CD4-positive, alpha-beta T cell treated with Interleukin-12 subunit alpha and Interleukin-12 subunit beta, for 1 hour (primary cell): ENCODE results near the gene SIRT2.
"Not testable (repeated sequence)": the region's sequence is repeated elsewhere in the genome, so short reads cannot be mapped to it uniquely, and the experiment has no call there.

Experiments used
- DNase-seq: peaks from one replicate; pipeline ENCODE4 v3.0.0-alpha.2; 2020

SIRT2 gene

GRCh38 chr19:38899447-38900201 is at the start of gene SIRT2, which contains the start of gene NFKBIB:
Gene SIRT2, minus strand, starts transcription at chr19:38899618. Its CDS starts 97 bp downstream, at chr19:38899521.
Gene NFKBIB, plus strand, starts transcription at chr19:38899969. Its CDS starts 64 bp downstream, at chr19:38900033.
- peak; percentile 100 for DNase-seq

- DNase-seq: no peak
Observed at GRCh38 chr19:38946229-38947010, 47.0 kb upstream of the SIRT2 start.

DNA sequence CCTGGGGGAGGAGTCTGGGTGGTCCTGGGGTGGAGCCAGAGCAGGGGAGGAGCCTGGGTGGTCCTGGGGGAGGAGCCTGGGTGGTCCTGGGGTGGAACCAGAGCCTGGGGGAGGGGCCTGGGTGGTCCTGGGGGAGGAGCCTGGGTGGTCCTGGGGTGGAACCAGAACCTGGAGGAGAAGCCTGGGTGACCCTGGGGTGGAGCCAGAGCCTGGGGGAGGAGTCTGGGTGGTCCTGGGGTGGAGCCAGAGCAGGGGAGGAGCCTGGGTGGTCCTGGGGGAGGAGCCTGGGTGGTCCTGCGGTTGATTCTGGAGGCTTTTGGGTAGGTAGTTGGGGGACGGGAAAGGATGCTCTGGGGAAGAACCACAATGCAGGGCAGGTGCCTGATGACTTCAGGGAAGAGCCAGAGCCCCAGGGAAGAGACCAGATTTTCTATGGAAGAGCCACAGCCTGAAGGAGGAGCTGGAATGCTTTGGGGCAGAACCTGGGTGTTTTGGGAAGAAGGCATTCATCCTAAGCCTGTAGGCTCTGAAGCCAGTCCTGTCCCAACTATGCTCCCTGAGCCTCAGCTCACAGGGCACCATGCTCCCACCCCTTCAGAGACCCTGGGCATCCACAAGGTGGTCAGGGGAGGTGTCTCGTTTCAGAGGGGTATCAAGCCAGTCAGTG is 46.3 kb upstream of the SIRT2 start:
- no peak for DNase-seq

DNA sequence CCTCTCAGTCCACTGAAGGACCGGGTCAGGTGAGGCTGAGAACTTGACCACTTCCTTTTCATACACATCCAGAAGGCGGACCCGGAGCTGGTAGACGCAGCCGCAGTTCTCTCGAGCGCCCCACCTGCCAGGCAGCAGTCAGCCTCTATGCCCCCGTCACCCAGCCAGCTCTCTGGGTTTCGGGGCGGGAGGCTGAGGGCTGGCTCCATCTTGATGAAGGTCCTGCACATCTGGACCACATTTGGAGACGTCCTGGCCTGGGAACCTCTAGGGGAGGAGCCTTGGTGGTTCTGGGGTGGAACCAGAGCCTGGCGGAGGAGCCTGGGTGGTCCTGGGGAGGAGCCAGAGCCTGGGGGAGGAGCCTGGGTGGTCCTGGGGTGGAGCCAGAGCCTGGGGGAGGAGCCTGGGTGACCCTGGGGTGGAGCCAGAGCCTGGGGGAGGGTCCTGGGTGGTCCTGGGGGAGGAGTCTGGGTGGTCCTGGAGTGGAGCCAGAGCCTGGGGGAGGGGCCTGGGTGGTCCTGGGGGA is 45.6 kb upstream of the SIRT2 start:
- no peak for DNase-seq

DNA sequence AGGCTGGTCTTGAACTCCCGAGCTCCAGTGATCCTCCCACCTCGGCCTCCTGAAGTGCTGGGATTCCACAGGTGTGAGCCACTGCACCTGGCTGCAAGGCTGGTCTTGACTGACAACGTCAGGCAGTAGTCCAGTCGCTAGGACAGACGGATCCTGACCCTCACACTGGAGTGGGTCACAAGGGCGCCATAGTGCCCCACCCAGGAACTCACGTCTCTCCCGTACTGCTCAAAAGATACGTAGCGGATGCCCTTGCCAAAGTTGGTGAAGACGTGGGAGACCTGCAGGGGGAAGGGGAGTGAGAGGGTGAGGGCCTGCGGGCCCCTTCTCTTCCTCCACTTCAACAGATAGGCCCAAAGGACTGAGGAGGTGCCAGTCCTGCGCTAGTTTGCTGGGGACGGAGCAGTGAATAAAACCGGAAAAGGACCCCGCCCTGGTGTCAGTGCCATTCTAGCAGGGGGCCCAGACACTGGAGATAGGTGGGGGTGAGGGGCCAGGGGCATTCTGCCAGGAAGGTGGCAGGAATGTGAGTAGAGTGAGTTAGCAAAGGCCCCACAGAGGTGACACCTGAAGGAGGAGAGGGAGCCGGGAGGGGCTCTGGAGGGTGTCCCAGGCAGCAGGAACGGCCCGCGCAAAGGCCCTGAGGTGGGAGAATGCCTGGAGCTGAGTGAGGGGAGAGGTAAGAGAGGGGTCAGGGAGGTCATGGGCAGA is 43.2 kb upstream of the SIRT2 start:
- no peak for DNase-seq

DNA sequence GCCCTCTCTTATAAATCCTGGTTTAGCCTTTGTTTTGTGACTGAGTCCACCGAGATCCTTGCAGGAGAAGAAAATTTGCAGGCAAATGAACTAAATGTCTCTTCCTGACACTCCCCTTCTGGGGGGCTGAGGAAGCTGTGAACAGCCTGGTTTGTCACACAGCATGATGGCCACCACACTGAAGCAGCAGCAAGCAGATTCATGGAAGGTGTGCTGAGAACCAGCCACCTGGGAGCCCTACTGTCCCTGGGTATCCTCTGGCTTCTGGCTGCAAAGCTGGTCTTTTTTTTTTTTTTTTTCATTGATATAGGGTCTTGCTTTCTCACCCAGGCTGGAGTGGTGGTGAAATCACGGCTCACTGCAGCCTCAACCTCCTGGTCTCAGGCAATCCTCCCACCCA is 42.6 kb upstream of the SIRT2 start:
- no peak for DNase-seq

- not testable (repeated sequence) for DNase-seq
Observed at GRCh38 chr19:38941466-38941865, 42.0 kb upstream of the SIRT2 start.

DNA sequence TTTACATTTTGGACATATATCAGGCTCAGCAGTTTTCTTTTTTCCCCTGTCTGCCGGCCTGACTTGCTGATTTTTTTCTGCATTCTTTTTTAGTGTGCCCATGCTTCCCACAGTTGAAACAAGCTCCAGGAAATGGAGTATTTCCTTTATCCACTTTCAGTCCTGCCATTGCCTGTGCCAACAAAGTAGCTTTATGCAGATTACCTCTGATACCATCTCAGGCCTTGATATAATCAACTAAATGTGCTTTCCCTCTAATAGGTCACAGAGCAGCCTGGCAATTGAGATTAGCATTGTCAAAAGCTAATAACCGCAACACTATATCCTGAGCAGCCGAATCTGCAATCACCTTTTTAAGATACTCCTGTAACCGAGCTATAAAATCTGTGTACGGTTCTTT is 40.5 kb upstream of the SIRT2 start:
- no peak for DNase-seq

DNA sequence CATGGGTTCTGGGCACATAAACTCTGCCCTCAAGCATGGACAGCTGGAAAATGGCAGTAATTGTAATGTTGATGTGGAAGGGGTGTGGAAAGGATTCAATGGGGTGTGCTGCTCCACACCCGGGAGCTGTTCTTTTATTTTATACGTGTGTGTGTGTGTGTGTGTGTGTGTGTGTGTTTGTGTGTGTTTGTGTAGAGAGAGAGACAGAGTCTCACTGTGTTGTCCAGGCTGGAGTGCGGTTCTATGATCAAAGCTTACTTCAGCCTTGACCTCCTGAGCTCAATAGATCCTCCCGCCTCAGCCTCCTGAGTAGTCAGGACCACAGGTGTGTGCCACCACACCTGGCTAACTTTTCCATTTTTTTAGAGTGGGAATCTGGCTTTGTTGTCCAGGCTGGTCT is 34.1 kb upstream of the SIRT2 start:
- no peak for DNase-seq

GRCh38 chr19:38932425-38933179 is 33.2 kb upstream of the SIRT2 start:
- DNase-seq: peak; percentile 62

- DNase-seq: no peak
Observed at GRCh38 chr19:38931521-38931793, 32.0 kb upstream of the SIRT2 start.

GRCh38 chr19:38930776-38931520 is 31.5 kb upstream of the SIRT2 start, which contains the start of gene MRPS12:
Gene MRPS12, plus strand, starts transcription at chr19:38930944. Its CDS starts 351 bp downstream, at chr19:38931295.
- peak; percentile 100 for DNase-seq

DNA sequence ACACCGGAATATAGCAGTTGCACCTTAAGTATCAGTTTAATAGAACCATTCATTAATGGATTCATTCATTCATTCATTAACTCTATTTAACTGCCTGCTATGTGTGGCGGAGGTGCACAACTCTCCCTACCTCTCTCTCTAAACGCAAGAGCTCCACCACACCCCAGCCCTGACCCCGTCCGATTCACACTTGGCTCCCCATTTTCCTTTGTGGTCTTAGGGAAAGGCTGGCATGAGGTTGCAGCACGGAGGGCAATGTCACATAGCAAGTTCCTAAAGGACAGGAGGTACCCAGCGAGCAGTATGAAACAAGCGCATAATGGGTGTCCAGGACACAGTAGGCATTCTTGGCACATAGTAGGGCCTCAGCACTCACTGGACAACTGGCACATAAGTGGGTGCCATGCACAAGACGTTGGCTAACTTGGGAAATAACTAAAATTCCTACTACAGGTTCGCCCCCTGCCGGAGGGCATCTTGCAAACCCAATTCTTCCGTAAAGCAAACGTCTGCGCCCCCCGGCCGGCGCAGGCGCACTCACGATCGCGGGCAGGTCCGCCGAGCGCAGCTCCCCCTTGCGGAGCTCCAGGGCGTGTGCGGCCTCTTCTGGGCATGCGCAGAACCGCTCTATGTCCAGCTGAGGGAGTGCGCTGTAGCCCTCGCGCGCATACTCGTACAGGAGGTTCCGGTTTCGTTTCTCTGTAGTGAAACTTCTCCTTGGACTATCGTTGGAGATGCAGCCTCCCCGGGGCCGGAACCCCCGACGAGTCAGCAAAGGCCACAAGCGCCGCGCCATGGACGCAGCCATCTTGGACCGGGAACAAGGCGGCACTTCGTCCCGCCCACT is 30.7 kb upstream of the SIRT2 start, which contains the start of gene SARS2:
Gene SARS2 (minus strand): TSS at position 835 of the 847 bp plus-strand sequence. CDS start 27 bp downstream, at position 808.
- peak; percentile 94 for DNase-seq

GRCh38 chr19:38928391-38929001 is 29.1 kb upstream of the SIRT2 start:
- DNase-seq: peak; percentile 44

GRCh38 chr19:38924388-38924787 is 25.0 kb upstream of the SIRT2 start:
- peak; percentile 67 for DNase-seq

GRCh38 chr19:38922482-38922881 is 23.1 kb upstream of the SIRT2 start:
- DNase-seq: no peak

GRCh38 chr19:38921420-38922274 is 22.2 kb upstream of the SIRT2 start:
- DNase-seq: no peak

- DNase-seq: no peak
Observed at GRCh38 chr19:38920602-38921419, 21.4 kb upstream of the SIRT2 start.
